ENCODE data around the gene ZNF575. TPM values are rescaled to one million over a fixed set of nuclear protein-coding genes. Genes with fewer than 3 reads are reported as not detected.

ZNF575 gene
- total and polyA plus RNA-seq, 2 donors (not counting 3 experiments of a cell fraction or from before 2014, with no cell fraction given), result 0.57 to 3.0 TPM

- Histone ChIP-seq H3K9me3 (replicated peaks; ENCODE audit: control insufficient read depth, insufficient read depth, low read length) (no peaks in the 10 kb centered on the region), H3K36me3 (ENCODE audit: control insufficient read depth in 2 of 2, extremely low read depth in 1 of 2, insufficient read depth in 2 of 2, low read length in 2 of 2) (peaks cover 0 to 11% of the 10 kb centered on the region in 2 experiments), H3K9ac (replicated peaks; ENCODE audit: extremely low read depth, insufficient read depth, low read length) (no peak overlapping the region), H2AFZ (ENCODE audit: low read depth, low read length) (no peak overlapping the region), H4K20me1 (replicated peaks; ENCODE audit: control insufficient read depth, extremely low read depth, insufficient read depth, low read length) (no peaks in the 10 kb centered on the region), H3K79me2 (ENCODE audit: control insufficient read depth, insufficient read depth, low read length) (no peaks in the 10 kb centered on the region), H3K9me1 (replicated peaks; ENCODE audit: control insufficient read depth, extremely low read depth, insufficient read depth, low read length) (no peaks in the 10 kb centered on the region), H3K4me3 (replicated peaks in 1 of 3; ENCODE audit: insufficient read depth in 1 of 3, low read depth in 1 of 3, low read length in 3 of 3) (no peak overlapping the region), H3K27me3 (ENCODE audit: control insufficient read depth in 2 of 2, insufficient read depth in 2 of 2, low read length in 2 of 2) (no peaks in the 10 kb centered on the region), H3K27ac (ENCODE audit: insufficient read depth, low read depth, low read length) (no peak overlapping the region), H3K4me1 (ENCODE audit: control insufficient read depth, extremely low read depth, insufficient read depth, low read length) (peaks cover 11% of the 10 kb centered on the region), H3K4me2 (ENCODE audit: insufficient read depth, low read length) (no peak overlapping the region)
- TF ChIP-seq, protein P1, sequence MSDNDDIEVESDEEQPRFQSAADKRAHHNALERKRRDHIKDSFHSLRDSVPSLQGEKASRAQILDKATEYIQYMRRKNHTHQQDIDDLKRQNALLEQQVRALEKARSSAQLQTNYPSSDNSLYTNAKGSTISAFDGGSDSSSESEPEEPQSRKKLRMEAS (IDR thresholded peaks at IDR 0.05; ENCODE audit: insufficient read depth, insufficient read length), result no peak
- no peak for TF ChIP-seq JUN (IDR thresholded peaks at IDR 0.05; ENCODE audit: borderline replicate concordance, insufficient read depth, insufficient read length, low read depth)
- TF ChIP-seq GATA2 (IDR thresholded peaks at IDR 0.05; ENCODE audit: insufficient read depth, insufficient read length, low read depth, low read length), result no peak
- TF ChIP-seq POLR2A (IDR thresholded peaks at IDR 0.05; ENCODE audit: low read depth, low read length), result no peak
- no peak for TF ChIP-seq MYC (IDR thresholded peaks at IDR 0.05; ENCODE audit: low read depth, low read length)
- TF ChIP-seq EZH2 (IDR thresholded peaks at IDR 0.05; ENCODE audit: borderline replicate concordance, low read depth, low read length, severe bottlenecking), result no peak
- no peak for TF ChIP-seq POLR2AphosphoS5 (IDR thresholded peaks at IDR 0.05; ENCODE audit: insufficient read depth, low read depth, low read length)
- DNase-seq (ENCODE audit: low read depth, low spot score) (no peak), FAIRE-seq (no peak)
- intact Hi-C loops (cut with micrococcal nuclease), result no loop called here
- ChIA-PET CTCF (interaction anchor here (4.4 kb wide), 1 partner anchor 59 kb away, joined by 26 read pairs; no protein-coding TSS in a partner anchor), POLR2A (no interaction called here)
- dilution Hi-C loops (cut with MboI; ENCODE audit: extremely low pct_ligation_motif_present, low sequenced_read_pairs), result no loop called here
- BruUV-seq (replicated peaks), result no TSS peak
These were observed 26.4 kb upstream of the ZNF575 start for GRCh38 chr19:43506629-43507028.

DNA sequence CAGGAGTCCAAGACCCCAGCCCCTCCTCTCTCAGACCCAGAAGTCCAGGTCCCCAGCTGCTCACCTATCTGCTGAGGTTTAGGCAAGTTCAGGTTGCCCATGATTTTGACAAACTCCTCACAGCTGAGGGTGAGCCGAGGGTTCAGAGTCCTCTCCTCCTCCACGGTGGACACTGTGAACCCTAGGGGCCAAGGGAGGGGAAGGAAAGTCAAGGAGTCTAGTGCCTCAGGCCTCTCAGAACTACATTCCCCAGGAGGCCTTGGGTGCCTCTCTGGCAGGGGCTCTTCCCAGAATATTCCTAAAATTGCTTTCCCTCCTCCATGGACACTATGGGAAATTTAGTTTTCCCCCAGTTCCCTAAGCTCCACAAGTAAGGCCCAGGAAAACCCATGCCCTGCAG lies 25.1 kb upstream of the ZNF575 start:
- Histone ChIP-seq H3K36me3 (ENCODE audit: control insufficient read depth in 2 of 2, extremely low read depth in 1 of 2, insufficient read depth in 2 of 2, low read length in 2 of 2) (peaks cover 0 to 11% of the 10 kb centered on the region in 2 experiments), H3K9ac (replicated peaks; ENCODE audit: extremely low read depth, insufficient read depth, low read length) (no peak overlapping the region), H3K4me3 (replicated peaks in 1 of 3; ENCODE audit: insufficient read depth in 1 of 3, low read depth in 1 of 3, low read length in 3 of 3) (no peak overlapping the region), H3K27ac (ENCODE audit: insufficient read depth, low read depth, low read length) (no peak overlapping the region), H3K79me2 (ENCODE audit: control insufficient read depth, insufficient read depth, low read length) (no peaks in the 10 kb centered on the region), H3K4me1 (ENCODE audit: control insufficient read depth, extremely low read depth, insufficient read depth, low read length) (peaks cover 11% of the 10 kb centered on the region), H3K27me3 (ENCODE audit: control insufficient read depth in 2 of 2, insufficient read depth in 2 of 2, low read length in 2 of 2) (no peaks in the 10 kb centered on the region), H3K9me1 (replicated peaks; ENCODE audit: control insufficient read depth, extremely low read depth, insufficient read depth, low read length) (no peaks in the 10 kb centered on the region), H3K4me2 (ENCODE audit: insufficient read depth, low read length) (no peak overlapping the region), H2AFZ (ENCODE audit: low read depth, low read length) (no peak overlapping the region), H3K9me3 (replicated peaks; ENCODE audit: control insufficient read depth, insufficient read depth, low read length) (no peaks in the 10 kb centered on the region), H4K20me1 (replicated peaks; ENCODE audit: control insufficient read depth, extremely low read depth, insufficient read depth, low read length) (no peaks in the 10 kb centered on the region)
- TF ChIP-seq JUN (IDR thresholded peaks at IDR 0.05; ENCODE audit: borderline replicate concordance, insufficient read depth, insufficient read length, low read depth) (no peak), FOS (IDR thresholded peaks at IDR 0.05; ENCODE audit: borderline replicate concordance, insufficient read depth, low read length) (no peak), POLR2A (IDR thresholded peaks at IDR 0.05; ENCODE audit: low read depth, low read length) (no peak), GATA2 (IDR thresholded peaks at IDR 0.05; ENCODE audit: insufficient read depth, insufficient read length, low read depth, low read length) (no peak), POLR2AphosphoS5 (IDR thresholded peaks at IDR 0.05; ENCODE audit: insufficient read depth, low read depth, low read length) (no peak), MYC (IDR thresholded peaks at IDR 0.05; ENCODE audit: low read depth, low read length) (no peak), EZH2 (IDR thresholded peaks at IDR 0.05; ENCODE audit: borderline replicate concordance, low read depth, low read length, severe bottlenecking) (no peak)
- TF ChIP-seq, protein P2, sequence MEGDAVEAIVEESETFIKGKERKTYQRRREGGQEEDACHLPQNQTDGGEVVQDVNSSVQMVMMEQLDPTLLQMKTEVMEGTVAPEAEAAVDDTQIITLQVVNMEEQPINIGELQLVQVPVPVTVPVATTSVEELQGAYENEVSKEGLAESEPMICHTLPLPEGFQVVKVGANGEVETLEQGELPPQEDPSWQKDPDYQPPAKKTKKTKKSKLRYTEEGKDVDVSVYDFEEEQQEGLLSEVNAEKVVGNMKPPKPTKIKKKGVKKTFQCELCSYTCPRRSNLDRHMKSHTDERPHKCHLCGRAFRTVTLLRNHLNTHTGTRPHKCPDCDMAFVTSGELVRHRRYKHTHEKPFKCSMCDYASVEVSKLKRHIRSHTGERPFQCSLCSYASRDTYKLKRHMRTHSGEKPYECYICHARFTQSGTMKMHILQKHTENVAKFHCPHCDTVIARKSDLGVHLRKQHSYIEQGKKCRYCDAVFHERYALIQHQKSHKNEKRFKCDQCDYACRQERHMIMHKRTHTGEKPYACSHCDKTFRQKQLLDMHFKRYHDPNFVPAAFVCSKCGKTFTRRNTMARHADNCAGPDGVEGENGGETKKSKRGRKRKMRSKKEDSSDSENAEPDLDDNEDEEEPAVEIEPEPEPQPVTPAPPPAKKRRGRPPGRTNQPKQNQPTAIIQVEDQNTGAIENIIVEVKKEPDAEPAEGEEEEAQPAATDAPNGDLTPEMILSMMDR (IDR thresholded peaks at IDR 0.05; ENCODE audit: extremely low read depth in 1 of 2, insufficient read depth in 1 of 2, low read depth in 1 of 2, low read length in 2 of 2), result no peak
- TF ChIP-seq, protein P1 (IDR thresholded peaks at IDR 0.05; ENCODE audit: insufficient read depth, insufficient read length), result no peak
- BruUV-seq (replicated peaks), result no TSS peak
- POLR2A ChIA-PET, result no interaction called here
- dilution Hi-C loops (cut with MboI; ENCODE audit: extremely low pct_ligation_motif_present, low sequenced_read_pairs), result no loop called here
- FAIRE-seq (no peak), DNase-seq (ENCODE audit: low read depth, low spot score) (no peak)
- intact Hi-C loops (cut with micrococcal nuclease), result no loop called here
- CTCF ChIA-PET, result interaction anchor here (4.3 to 4.4 kb wide), 2 partner anchors 12 to 60 kb away, joined by 26 read pairs; no protein-coding TSS in a partner anchor

Measured in endothelial cell of umbilical vein (primary cell).